ENCODE measurements around the gene RERE.
A peak's percentile ranks its signal among the peaks of the same experiment; 100 is the strongest.

The RERE gene

GRCh38 chr1:8529901-8530300, 287.5 kb downstream of the RERE start:
- Mint-ChIP-seq H3K4me3 (no peak overlapping the region), H3K36me3 (no peaks in the 10 kb centered on the region)

GRCh38 chr1:8527941-8528340, 289.5 kb downstream of the RERE start:
- no peaks in the 10 kb centered on the region for H3K27me3 Mint-ChIP-seq
- H3K27ac Mint-ChIP-seq: peak overlapping the region; percentile 85
- peaks cover 4% of the 10 kb centered on the region for H3K36me3 Mint-ChIP-seq
- no peaks in the 10 kb centered on the region for H3K9me3 Mint-ChIP-seq (ENCODE audit: low read depth)
- H3K4me3 Mint-ChIP-seq: no peak overlapping the region
- H3K4me1 Mint-ChIP-seq (ENCODE audit: low read depth): peaks cover 16% of the 10 kb centered on the region

More at GRCh38 chr1:8529901-8530300, 287.5 kb downstream of the RERE start:
- no peaks in the 10 kb centered on the region for H3K27me3 Mint-ChIP-seq
- no peaks in the 10 kb centered on the region for H3K9me3 Mint-ChIP-seq (ENCODE audit: low read depth)
- peak overlapping the region; percentile 64 for H3K27ac Mint-ChIP-seq
- H3K4me1 Mint-ChIP-seq (ENCODE audit: low read depth): peaks cover 35% of the 10 kb centered on the region

- Mint-ChIP-seq H3K4me3 (no peak overlapping the region), H3K4me1 (ENCODE audit: low read depth) (peaks cover 26% of the 10 kb centered on the region), H3K27me3 (no peaks in the 10 kb centered on the region), H3K9me3 (ENCODE audit: low read depth) (no peaks in the 10 kb centered on the region), H3K27ac (no peak overlapping the region), H3K36me3 (peaks cover 8% of the 10 kb centered on the region)
These were observed 291.7 kb downstream of the RERE start for GRCh38 chr1:8525558-8526275.

DNA sequence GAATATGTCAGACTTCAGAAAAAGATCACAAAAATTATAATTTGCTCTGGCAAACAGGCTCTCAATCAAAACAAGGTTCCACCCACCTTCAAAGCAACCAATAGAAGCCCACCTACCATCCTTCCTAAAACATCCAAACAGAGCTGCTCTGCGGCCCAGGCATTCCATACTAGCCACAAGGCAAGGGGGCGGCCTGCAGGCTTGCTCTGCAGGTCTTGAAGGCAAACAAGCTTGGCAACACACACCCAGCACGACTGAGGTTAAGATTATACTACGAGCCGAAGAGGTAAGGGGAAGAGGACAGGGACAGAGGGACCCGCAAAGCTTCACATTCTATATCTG, 292.3 kb downstream of the RERE start:
- H3K36me3 Mint-ChIP-seq: peaks cover 8% of the 10 kb centered on the region
- H3K27ac Mint-ChIP-seq: no peak overlapping the region
- peaks cover 31% of the 10 kb centered on the region for H3K4me1 Mint-ChIP-seq (ENCODE audit: low read depth)
- no peak overlapping the region for H3K4me3 Mint-ChIP-seq
- no peaks in the 10 kb centered on the region for H3K27me3 Mint-ChIP-seq
- no peaks in the 10 kb centered on the region for H3K9me3 Mint-ChIP-seq (ENCODE audit: low read depth)

DNA sequence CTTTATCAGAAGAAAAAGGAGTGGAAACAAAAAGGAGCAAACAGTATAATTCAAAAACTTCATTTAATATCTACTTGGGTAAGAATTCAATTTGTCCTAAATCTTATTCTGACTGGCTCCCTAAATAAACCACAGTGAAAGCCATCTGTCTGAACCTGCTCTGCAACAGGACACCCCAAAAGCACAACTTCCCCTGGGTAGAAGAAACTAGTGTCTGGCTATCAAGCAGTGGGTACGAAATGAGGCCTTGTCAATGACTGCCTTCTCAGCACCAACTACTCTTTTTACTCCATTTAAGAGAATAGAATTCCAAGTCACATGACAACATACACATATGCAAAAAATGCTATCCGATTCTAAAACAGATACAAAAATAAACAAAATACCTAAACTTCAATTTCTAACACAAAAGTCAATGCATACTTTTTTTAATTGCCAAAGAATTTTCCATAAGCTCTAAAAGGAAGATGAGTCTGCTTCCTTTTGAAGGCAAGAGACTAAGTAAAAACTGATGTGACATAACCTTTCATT, 292.7 kb downstream of the RERE start:
- no peak overlapping the region for H3K27ac Mint-ChIP-seq
- H3K4me3 Mint-ChIP-seq: no peak overlapping the region
- peaks cover 36% of the 10 kb centered on the region for H3K4me1 Mint-ChIP-seq (ENCODE audit: low read depth)
- no peaks in the 10 kb centered on the region for H3K9me3 Mint-ChIP-seq (ENCODE audit: low read depth)
- H3K36me3 Mint-ChIP-seq: peaks cover 8% of the 10 kb centered on the region
- no peaks in the 10 kb centered on the region for H3K27me3 Mint-ChIP-seq

GRCh38 chr1:8523666-8524206, 293.7 kb downstream of the RERE start:
- Mint-ChIP-seq H3K27ac (no peak overlapping the region), H3K4me1 (ENCODE audit: low read depth) (peaks cover 39% of the 10 kb centered on the region), H3K36me3 (peaks cover 8% of the 10 kb centered on the region), H3K4me3 (no peak overlapping the region), H3K9me3 (ENCODE audit: low read depth) (no peaks in the 10 kb centered on the region), H3K27me3 (no peaks in the 10 kb centered on the region)

DNA sequence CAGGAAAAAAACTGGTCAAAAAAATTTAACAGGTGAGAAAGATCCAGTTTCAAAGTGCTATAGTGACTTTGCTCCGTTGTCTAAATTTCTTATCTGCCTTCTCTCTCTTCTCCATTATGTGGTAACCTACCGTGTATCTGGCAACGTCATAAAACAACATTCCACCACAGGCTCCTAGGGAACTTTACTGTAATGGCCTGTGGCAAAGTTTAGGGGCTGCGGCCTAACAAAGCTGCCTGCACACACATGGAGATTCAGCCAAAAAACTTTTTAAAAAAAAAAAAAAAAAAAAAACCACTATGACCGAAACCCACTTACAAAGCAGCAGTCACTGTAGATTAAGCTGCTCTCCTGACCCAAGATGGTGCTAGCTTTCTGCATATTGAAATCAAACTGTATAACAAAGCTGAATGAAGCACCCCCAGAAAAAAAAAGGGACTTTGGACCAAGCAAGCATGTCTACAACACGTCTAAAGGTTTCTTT, 296.9 kb downstream of the RERE start:
- Mint-ChIP-seq H3K9me3 (ENCODE audit: low read depth) (no peaks in the 10 kb centered on the region), H3K36me3 (peaks cover 8% of the 10 kb centered on the region), H3K4me3 (no peak overlapping the region), H3K27me3 (no peaks in the 10 kb centered on the region), H3K27ac (peak overlapping the region; percentile 85), H3K4me1 (ENCODE audit: low read depth) (peaks cover 54% of the 10 kb centered on the region)

DNA sequence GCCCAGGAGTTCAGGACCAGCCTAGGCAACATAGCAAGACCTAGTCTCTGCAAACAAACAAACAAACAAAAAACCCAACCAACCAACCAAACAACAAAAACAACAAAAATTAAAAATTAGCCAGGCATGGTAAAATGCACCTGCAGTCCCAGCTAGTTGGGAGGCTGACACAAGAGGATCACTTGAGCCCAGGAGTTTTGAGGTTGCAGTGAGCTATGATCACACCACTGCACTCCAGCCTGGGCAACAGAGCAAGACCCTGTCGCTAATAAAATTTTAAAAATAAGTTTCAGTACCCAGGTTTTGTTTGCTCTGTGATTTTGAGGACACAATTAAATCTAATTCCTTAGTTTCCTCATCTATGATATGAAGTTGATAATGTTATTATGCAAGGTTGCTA, 298.3 kb downstream of the RERE start:
- Mint-ChIP-seq H3K27ac (no peak overlapping the region), H3K4me1 (ENCODE audit: low read depth) (peaks cover 59% of the 10 kb centered on the region), H3K36me3 (peaks cover 8% of the 10 kb centered on the region), H3K9me3 (ENCODE audit: low read depth) (no peaks in the 10 kb centered on the region), H3K4me3 (no peak overlapping the region), H3K27me3 (no peaks in the 10 kb centered on the region)

DNA sequence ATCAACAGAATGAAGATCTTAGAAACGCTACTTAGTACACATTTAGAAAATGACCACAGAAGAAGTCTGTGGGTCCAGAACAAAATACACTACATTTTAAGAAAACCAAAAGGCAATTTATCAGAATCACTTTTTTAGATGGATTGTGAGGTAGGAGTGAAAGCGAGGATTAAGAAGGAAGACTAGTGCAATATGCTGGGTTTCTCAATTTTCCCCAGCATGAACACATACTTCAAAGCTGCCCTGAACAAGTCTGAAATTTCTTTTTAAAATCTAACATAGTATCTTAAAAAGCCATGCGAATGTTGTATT, 299.0 kb downstream of the RERE start:
- Mint-ChIP-seq H3K9me3 (ENCODE audit: low read depth) (no peaks in the 10 kb centered on the region), H3K27me3 (no peaks in the 10 kb centered on the region), H3K4me1 (ENCODE audit: low read depth) (peaks cover 64% of the 10 kb centered on the region), H3K27ac (peak overlapping the region; percentile 75), H3K36me3 (peaks cover 8% of the 10 kb centered on the region), H3K4me3 (no peak overlapping the region)

- peaks cover 6% of the 10 kb centered on the region for H3K36me3 Mint-ChIP-seq
- no peaks in the 10 kb centered on the region for H3K9me3 Mint-ChIP-seq (ENCODE audit: low read depth)
- no peak overlapping the region for H3K4me3 Mint-ChIP-seq
- H3K4me1 Mint-ChIP-seq (ENCODE audit: low read depth): peaks cover 67% of the 10 kb centered on the region
- no peaks in the 10 kb centered on the region for H3K27me3 Mint-ChIP-seq
- H3K27ac Mint-ChIP-seq: peak overlapping the region; percentile 82
These were observed 299.6 kb downstream of the RERE start for GRCh38 chr1:8517661-8518489.

DNA sequence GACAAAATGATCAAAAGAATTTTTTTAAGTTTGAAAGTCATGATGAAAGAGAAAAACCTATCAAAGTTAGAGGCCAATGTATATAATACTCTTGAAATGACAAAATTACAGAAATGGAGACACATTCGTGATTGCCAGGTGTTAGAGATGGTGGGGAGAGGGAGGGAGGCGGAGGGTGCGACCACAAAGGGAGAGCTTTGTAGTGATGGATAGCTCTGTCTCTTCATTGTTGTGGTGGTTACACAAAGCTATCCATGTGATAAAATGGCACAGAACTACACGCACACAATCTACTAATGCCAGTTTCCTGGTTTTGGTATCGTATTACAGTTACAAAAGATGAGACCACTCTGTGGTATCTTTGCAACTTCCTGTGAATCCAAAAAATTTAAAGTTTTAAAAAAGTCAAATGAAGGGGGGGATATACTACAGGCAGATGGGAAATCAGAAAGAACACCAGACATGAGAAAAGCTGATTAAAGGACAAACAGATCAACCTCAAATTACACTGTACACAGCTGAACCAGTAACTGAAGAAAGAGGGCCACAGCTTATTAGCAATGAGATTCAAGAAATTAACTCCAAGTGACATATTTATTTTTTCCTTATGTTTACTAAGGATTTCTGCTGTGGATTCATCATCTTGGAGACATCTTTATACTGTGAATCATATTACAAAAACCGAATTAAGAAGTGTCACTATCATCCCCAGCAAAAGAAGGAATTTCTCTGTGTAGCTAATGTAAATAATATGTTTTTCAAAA, 300.5 kb downstream of the RERE start:
- Mint-ChIP-seq H3K4me1 (ENCODE audit: low read depth) (peaks cover 68% of the 10 kb centered on the region), H3K9me3 (ENCODE audit: low read depth) (no peaks in the 10 kb centered on the region), H3K36me3 (peaks cover 6% of the 10 kb centered on the region), H3K27ac (peak overlapping the region; percentile 82), H3K4me3 (peak overlapping the region; percentile 67), H3K27me3 (no peaks in the 10 kb centered on the region)

GRCh38 chr1:8516278-8516777, 301.1 kb downstream of the RERE start:
- H3K4me3 Mint-ChIP-seq: peak overlapping the region; percentile 67
- no peaks in the 10 kb centered on the region for H3K27me3 Mint-ChIP-seq
- no peaks in the 10 kb centered on the region for H3K9me3 Mint-ChIP-seq (ENCODE audit: low read depth)
- peaks cover 6% of the 10 kb centered on the region for H3K36me3 Mint-ChIP-seq
- peak overlapping the region; percentile 82 for H3K27ac Mint-ChIP-seq
- H3K4me1 Mint-ChIP-seq (ENCODE audit: low read depth): peaks cover 68% of the 10 kb centered on the region

DNA sequence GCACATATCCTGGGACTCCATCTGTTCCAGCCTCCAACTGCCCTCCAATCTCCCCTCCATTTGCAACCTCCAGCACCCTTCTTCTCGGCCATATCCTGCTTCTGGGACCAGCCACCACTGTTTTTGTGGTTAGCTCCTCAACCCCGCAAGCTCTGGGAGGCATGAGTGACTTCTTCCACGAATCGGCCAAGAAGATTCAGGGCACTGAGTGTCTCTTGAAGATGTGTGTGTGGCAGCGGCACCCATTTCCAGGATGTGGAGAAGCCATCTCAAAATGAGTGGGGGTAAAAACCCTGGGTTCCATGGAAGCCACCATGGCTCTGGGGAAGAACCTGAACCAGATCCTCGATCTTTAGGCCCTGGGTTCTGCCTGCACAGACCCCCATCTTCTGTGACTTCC, 304.9 kb downstream of the RERE start:
- Mint-ChIP-seq H3K4me3 (no peak overlapping the region), H3K27ac (peak overlapping the region; percentile 50), H3K4me1 (ENCODE audit: low read depth) (peaks cover 68% of the 10 kb centered on the region)

GRCh38 chr1:8510041-8510823, 307.2 kb downstream of the RERE start:
- no peaks in the 10 kb centered on the region for H3K27me3 Mint-ChIP-seq
- peak overlapping the region; percentile 82 for H3K4me3 Mint-ChIP-seq
- H3K27ac Mint-ChIP-seq: peak overlapping the region; percentile 98
- H3K36me3 Mint-ChIP-seq: peaks cover 8% of the 10 kb centered on the region
- H3K9me3 Mint-ChIP-seq (ENCODE audit: low read depth): no peaks in the 10 kb centered on the region
- peaks cover 56% of the 10 kb centered on the region for H3K4me1 Mint-ChIP-seq (ENCODE audit: low read depth)

More for the DNA sequence above, 304.9 kb downstream of the RERE start:
- no peaks in the 10 kb centered on the region for H3K9me3 Mint-ChIP-seq (ENCODE audit: low read depth)
- H3K27me3 Mint-ChIP-seq: no peaks in the 10 kb centered on the region
- peaks cover 6% of the 10 kb centered on the region for H3K36me3 Mint-ChIP-seq

Measured in activated naive CD8-positive, alpha-beta T cell (primary cell).